ENCODE data around the gene FGFR2.
"Not testable (repeated sequence)": the region's sequence is repeated elsewhere in the genome, so short reads cannot be mapped to it uniquely, and the experiment has no call there.

Gene FGFR2

GRCh38 chr10:121520526-121520925 lies 77.7 kb downstream of the FGFR2 start:
- not testable (repeated sequence) for DNase-seq

- no peak for DNase-seq
These were observed 78.2 kb downstream of the FGFR2 start for GRCh38 chr10:121519901-121520493.

- no peak for DNase-seq
These were observed 78.8 kb downstream of the FGFR2 start for GRCh38 chr10:121519411-121519810.

GRCh38 chr10:121518333-121518732 lies 79.9 kb downstream of the FGFR2 start:
- no peak for DNase-seq

GRCh38 chr10:121516093-121516865 lies 82.0 kb downstream of the FGFR2 start:
- no peak for DNase-seq

DNA sequence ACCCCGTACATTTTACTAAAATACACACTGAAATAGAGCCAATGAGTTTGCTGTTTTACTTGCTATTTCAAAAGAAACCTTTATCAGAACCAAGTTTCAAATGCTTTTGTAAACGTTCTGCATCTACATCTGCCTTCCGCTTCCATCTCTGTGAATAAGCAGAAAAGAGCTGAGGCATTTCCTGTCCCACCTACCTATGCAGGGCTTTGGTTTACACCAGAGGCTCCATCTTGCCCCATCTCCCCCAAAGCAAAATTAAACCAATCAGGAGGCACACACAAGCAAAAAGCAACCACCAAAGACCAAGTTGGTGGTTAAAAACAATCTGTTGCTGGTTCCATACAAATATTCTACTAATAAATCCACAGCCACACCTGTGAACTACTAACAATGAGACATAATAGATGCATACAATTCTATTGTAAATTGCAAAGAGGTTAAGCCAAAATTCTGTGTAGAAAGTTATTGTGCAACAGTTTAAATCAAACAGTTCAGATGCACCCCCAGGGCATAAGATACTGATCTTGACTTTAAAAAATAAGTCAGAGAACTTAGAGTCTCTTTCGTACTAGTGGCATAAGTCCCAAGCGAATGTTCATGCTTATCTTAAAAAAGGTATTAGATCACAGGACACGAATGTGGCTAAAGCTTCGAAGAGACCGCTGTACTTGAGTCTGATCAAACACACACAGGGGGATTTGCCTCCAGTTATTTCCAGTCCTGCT lies 83.9 kb downstream of the FGFR2 start:
- DNase-seq, result no peak

GRCh38 chr10:121511943-121512342 lies 86.3 kb downstream of the FGFR2 start:
- no peak for DNase-seq

- no peak for DNase-seq
These were observed 86.8 kb downstream of the FGFR2 start for GRCh38 chr10:121511460-121511859.

- no peak for DNase-seq
These were observed 88.0 kb downstream of the FGFR2 start for GRCh38 chr10:121510201-121510771.

DNA sequence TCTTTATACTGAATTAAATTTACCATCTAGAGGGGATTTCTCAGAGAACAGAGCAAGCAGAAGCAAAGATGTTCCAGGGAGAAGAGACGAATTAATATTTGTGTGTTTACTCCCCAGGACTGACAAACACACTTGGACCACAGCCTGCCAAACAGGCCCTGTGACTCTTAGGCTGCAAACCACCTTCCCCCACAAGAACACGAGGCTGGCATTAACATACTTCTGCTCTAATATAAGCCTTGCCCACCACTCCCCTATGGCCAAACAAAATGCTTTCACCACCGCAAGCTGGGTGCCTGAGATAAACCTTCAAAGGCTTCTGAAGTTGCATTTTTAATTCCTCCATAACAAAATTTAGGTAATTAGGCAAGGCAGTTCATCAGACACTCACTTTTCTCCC lies 88.4 kb downstream of the FGFR2 start:
- no peak for DNase-seq

DNA sequence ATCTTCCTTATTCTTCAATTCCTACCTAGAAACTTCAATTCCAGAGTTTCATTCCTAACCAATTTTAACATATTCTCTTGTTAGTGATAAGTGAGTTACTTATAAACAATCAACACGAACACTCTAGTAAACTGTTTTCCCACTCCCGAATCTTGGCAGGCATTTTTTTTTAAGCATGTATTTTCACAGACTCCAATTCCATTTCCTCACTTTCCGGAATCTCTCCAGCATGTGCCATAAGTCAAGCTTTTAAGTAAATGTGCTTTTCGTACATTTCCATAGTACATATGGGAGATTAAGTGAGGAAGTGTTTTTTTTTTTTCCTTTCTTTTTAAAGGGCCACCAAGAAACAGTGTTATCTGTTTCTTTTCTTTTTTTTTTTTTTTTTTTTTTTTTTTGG lies 89.1 kb downstream of the FGFR2 start:
- DNase-seq, result no peak

DNA sequence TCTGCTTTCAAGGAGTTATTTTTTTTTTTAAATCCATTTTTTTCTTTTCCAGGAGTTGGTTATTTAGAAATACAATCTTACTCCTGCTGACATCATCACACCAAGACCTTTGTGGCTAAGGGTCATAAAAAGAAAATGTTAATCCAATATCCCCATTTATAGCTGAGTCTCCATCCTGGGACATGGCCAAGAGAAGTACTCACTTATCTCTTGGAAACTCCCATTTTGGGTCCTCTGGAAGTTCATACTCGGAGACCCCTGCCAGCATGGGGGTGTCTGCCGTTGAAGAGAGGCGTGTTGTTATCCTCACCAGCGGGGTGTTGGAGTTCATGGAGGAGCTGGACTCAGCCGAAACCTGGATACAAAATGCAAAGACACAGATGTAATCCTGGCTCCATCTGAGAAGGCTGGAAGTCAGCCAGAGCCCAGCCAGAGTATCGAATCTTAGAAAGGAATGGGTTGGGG lies 94.6 kb downstream of the FGFR2 start:
- DNase-seq, result no peak

DNA sequence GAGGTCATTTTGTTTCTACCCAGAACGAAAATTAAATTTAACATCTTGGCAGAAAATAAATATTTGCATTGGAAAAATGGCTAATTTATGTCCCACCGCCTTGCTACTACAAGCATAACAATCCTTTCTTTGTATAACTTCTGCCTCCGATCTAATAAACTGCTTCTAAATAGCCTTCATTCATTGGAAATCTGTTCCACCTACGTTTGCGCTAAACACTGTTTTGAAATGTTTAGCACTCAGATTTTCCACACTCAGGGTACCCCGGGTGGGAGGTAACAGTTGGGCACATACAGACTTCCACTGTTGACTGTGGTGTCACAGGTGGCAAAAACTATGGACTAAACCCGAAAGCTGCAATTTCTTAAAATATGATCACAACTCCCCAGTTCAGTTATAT lies 96.4 kb downstream of the FGFR2 start:
- DNase-seq, result no peak

DNA sequence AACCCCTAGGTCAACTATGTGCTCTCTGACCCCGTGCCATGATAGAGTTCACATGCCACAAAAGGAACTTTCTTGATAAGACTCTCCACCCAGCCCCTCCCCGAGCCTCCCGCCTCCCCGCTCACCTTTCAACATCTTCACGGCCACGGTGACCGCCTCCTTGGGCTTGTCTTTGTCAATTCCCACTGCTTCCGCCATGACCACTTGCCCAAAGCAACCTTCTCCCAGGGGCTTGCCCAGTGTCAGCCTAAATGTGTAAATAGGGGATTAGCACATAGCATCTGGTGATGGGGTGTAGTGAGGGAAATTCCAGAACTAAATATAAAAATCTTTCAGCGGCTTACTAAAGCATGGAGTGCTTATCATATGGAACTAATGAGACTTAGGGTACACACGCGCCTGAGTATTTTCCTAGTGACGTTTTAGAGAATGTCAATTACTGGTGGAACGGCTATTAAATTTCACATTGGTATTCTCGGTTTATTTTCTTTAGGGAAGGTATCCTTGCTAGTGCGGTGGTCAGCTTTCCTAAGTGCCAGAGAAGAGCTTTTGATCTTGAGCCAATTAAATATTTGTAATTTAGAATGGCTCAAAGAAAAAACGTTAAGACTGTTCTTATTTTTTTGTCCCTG lies 97.4 kb downstream of the FGFR2 start:
- DNase-seq, result no peak

GRCh38 chr10:121497513-121498470 lies 100.5 kb downstream of the FGFR2 start:
- DNase-seq, result no peak

- DNase-seq, result no peak
These were observed 102.5 kb downstream of the FGFR2 start for GRCh38 chr10:121495719-121496118.

GRCh38 chr10:121494296-121494695 lies 103.9 kb downstream of the FGFR2 start:
- DNase-seq, result no peak

GRCh38 chr10:121493521-121493920 lies 104.7 kb downstream of the FGFR2 start:
- DNase-seq, result no peak

- no peak for DNase-seq
These were observed 107.2 kb downstream of the FGFR2 start for GRCh38 chr10:121490871-121491519.

DNA sequence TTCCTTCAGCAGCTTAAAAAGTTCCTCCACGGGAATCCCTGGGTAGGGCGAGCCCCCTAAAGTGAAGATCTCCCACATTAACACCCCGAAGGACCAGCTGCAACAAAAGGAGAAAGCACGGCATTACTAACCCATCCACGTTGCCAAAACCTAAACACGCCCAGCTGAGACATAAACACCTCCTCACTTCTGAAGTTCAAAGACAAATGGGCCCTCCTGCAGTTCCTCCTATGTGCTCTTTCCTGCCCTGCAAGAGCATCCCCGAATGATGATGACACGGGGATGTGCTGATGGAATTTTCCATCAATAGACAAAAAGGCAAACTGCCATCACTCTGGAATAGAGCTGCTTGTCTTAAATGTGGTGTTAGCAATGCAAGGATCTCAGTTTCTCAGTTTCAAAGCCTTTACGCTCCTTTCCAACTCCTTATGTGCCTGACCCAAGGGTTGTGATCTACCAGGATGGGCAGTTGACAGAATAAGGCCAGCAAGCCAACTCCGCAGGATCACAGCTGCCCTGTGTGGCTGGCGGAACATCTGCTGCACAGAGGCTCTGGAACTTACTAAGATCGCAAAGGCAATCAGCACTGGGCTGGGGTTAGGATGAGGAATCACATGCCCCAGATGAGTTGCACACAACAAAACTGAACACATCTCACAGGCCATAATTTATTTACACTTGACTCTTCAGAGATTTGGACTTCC lies 112.7 kb downstream of the FGFR2 start:
- no peak for DNase-seq

- DNase-seq, result no peak
These were observed 113.4 kb downstream of the FGFR2 start for GRCh38 chr10:121484816-121485215.
